SHP77 treated with DMSO at 0.1 percent for 48 hours (cell line): ENCODE measurements around the gene ENAH.

Experiments used
- DNase-seq: peaks from one replicate; lab custom pipeline; 2025; lab: John Stamatoyannopoulos, UW

The ENAH gene

GRCh38 chr1:225559902-225560301 lies 93.0 kb downstream of the ENAH start:
- DNase-seq = no peak

GRCh38 chr1:225559326-225559725 lies 93.6 kb downstream of the ENAH start:
- no peak for DNase-seq

GRCh38 chr1:225556694-225557093 lies 96.2 kb downstream of the ENAH start:
- DNase-seq = no peak

GRCh38 chr1:225555821-225556220 lies 97.1 kb downstream of the ENAH start:
- DNase-seq = no peak

- peak; percentile 7 for DNase-seq
These were observed 98.6 kb downstream of the ENAH start for GRCh38 chr1:225554216-225554812.

- no peak for DNase-seq
These were observed 103.1 kb downstream of the ENAH start for GRCh38 chr1:225549821-225550220.

- DNase-seq = no peak
These were observed 104.6 kb downstream of the ENAH start for GRCh38 chr1:225548140-225548857.

- DNase-seq = no peak
These were observed 107.3 kb downstream of the ENAH start for GRCh38 chr1:225545649-225546048.

- DNase-seq = no peak
These were observed 108.0 kb downstream of the ENAH start for GRCh38 chr1:225544924-225545323.

- no peak for DNase-seq
These were observed 108.7 kb downstream of the ENAH start for GRCh38 chr1:225544263-225544662.

GRCh38 chr1:225543350-225543749 lies 109.6 kb downstream of the ENAH start:
- DNase-seq = no peak

GRCh38 chr1:225541383-225541782 lies 111.5 kb downstream of the ENAH start:
- no peak for DNase-seq

GRCh38 chr1:225539575-225539974 lies 113.3 kb downstream of the ENAH start:
- no peak for DNase-seq

- DNase-seq = no peak
These were observed 113.9 kb downstream of the ENAH start for GRCh38 chr1:225539069-225539468.

GRCh38 chr1:225537554-225538251 lies 115.2 kb downstream of the ENAH start:
- no peak for DNase-seq

GRCh38 chr1:225535280-225535679 lies 117.6 kb downstream of the ENAH start:
- DNase-seq = no peak

GRCh38 chr1:225534772-225535171 lies 118.2 kb downstream of the ENAH start:
- no peak for DNase-seq

GRCh38 chr1:225534135-225534534 lies 118.8 kb downstream of the ENAH start:
- DNase-seq = no peak

GRCh38 chr1:225533238-225533637 lies 119.7 kb downstream of the ENAH start:
- DNase-seq = no peak

GRCh38 chr1:225532240-225532944 lies 120.5 kb downstream of the ENAH start:
- DNase-seq = no peak

GRCh38 chr1:225529726-225530125 lies 123.2 kb downstream of the ENAH start:
- DNase-seq = no peak

GRCh38 chr1:225527575-225527974 lies 125.3 kb downstream of the ENAH start:
- DNase-seq = no peak

GRCh38 chr1:225526878-225527277 lies 126.0 kb downstream of the ENAH start:
- DNase-seq = no peak
